Endothelial cell of umbilical vein (primary cell): ENCODE data around the gene ATG7. TPM values are rescaled to one million over a fixed set of nuclear protein-coding genes. Genes with fewer than 3 reads are reported as not detected.

Experiments used
- BruUV-seq: library from RNA; stranded (reverse); fragments of 400-500 nt; replicated peaks from 2 replicates; lab custom pipeline; 2021; lab: Mats Ljungman, UMichigan
- CTCF ChIA-PET: fragments of 300-600, 350-600 bp; sonication (Branson Sonifier 250); formaldehyde crosslinking; loops from one replicate; lab custom pipeline; 2021; ENCODE audit warnings: antibody characterized with exemption, inconsistent platforms; lab: Charles Lee
- POLR2A ChIA-PET: fragments of 300-600, 350-600 bp; sonication (Branson Sonifier 250); formaldehyde crosslinking; loops from one replicate; lab custom pipeline; 2021; ENCODE audit warnings: antibody characterized with exemption, inconsistent platforms; lab: Charles Lee
- DNase-seq: peaks from one replicate; pipeline ENCODE4 v3.0.0-alpha.2; 2011; ENCODE audit warnings: low read depth, low spot score
- FAIRE-seq: peaks from 2 replicates; lab custom pipeline; 2011; peaks lifted over from hg19 to GRCh38; lab: Jason Lieb, UNC
- H2AFZ ChIP-seq: 2 replicates; pipeline ENCODE4 v1.6.0; 2012; ENCODE audit warnings: low read depth, low read length, control low read depth, inconsistent platforms
- H3K27ac ChIP-seq: 2 replicates; pipeline ENCODE4 v1.5.1; 2011; ENCODE audit warnings: low read depth, mild to moderate bottlenecking, control low read depth, low read length, moderate library complexity; ENCODE audit not compliant: insufficient read depth
- H3K27me3 ChIP-seq, 2 experiments: 2 replicates each; pipeline versions ENCODE4 v1.6.0 to v1.6.1; 2011; ENCODE audit warnings: low read length in 2 of 2, mixed read lengths in 1 of 2; ENCODE audit not compliant: control insufficient read depth in 2 of 2, insufficient read depth in 2 of 2
- H3K36me3 ChIP-seq, 2 experiments: 2 replicates in 1 of 2; 3 replicates in 1 of 2; pipeline ENCODE4 v1.5.1; 2011; ENCODE audit warnings: low read length in 2 of 2, mild to moderate bottlenecking in 1 of 2, moderate library complexity in 1 of 2; ENCODE audit not compliant: control insufficient read depth in 2 of 2, insufficient read depth in 2 of 2; ENCODE audit errors: extremely low read depth in 1 of 2
- H3K4me1 ChIP-seq: 3 replicates; pipeline ENCODE4 v1.5.1; 2011; ENCODE audit warnings: mild to moderate bottlenecking, low read length; ENCODE audit not compliant: control insufficient read depth, insufficient read depth; ENCODE audit errors: extremely low read depth
- H3K4me2 ChIP-seq: 2 replicates; pipeline ENCODE4 v1.6.1; 2011; ENCODE audit warnings: low read length, control low read depth, mixed read lengths; ENCODE audit not compliant: insufficient read depth
- H3K4me3 ChIP-seq, 3 experiments: fragments of 200-600 bp in 1 of 3; sonication (generic), shearing (Covaris generic) in 1 of 3; replicated peaks in 1 of 3; 2 replicates each; pipeline ENCODE4 v1.5.1; 2011 to 2016; ENCODE audit warnings: control low read depth in 3 of 3, low read length in 3 of 3, mild to moderate bottlenecking in 2 of 3, inconsistent platforms in 1 of 3, low read depth in 1 of 3, moderate library complexity in 1 of 3; ENCODE audit not compliant: insufficient read depth in 1 of 3
- H3K79me2 ChIP-seq: 2 replicates; pipeline ENCODE4 v1.6.0; 2012; ENCODE audit warnings: low read length, inconsistent platforms; ENCODE audit not compliant: control insufficient read depth, insufficient read depth
- H3K9ac ChIP-seq: replicated peaks from 2 replicates; pipeline ENCODE3; 2011; ENCODE audit warnings: low read length, control low read depth; ENCODE audit not compliant: insufficient read depth; ENCODE audit errors: extremely low read depth
- H3K9me1 ChIP-seq: replicated peaks from 3 replicates; pipeline ENCODE4 v1.6.0; 2011; ENCODE audit warnings: mild to moderate bottlenecking, low read length; ENCODE audit not compliant: control insufficient read depth, insufficient read depth; ENCODE audit errors: extremely low read depth
- H3K9me3 ChIP-seq: replicated peaks from 2 replicates; pipeline ENCODE4 v1.5.1; 2012; ENCODE audit warnings: low read length, inconsistent platforms; ENCODE audit not compliant: control insufficient read depth, insufficient read depth
- H4K20me1 ChIP-seq: replicated peaks from 2 replicates; pipeline ENCODE3; 2011; ENCODE audit warnings: mild to moderate bottlenecking, low read length; ENCODE audit not compliant: control insufficient read depth, insufficient read depth; ENCODE audit errors: extremely low read depth
- CTCF ChIP-seq, 2 donors: IDR thresholded peaks; 1 replicate in 1 of 2; 2 replicates in 1 of 2; pipeline ENCODE4 v1.5.1; 2011; ENCODE audit warnings: low read length in 2 of 2, mild to moderate bottlenecking in 2 of 2, moderate library complexity in 2 of 2, control low read depth in 1 of 2, inconsistent platforms in 1 of 2, low read depth in 1 of 2; ENCODE audit not compliant: insufficient read depth in 1 of 2; ENCODE audit errors: extremely low read depth in 1 of 2
- EZH2 ChIP-seq: IDR thresholded peaks from 2 replicates; pipeline ENCODE4 v1.6.1; 2012; ENCODE audit warnings: borderline replicate concordance, low read depth, mild to moderate bottlenecking, moderate library complexity, low read length, inconsistent platforms; ENCODE audit not compliant: severe bottlenecking
- FOS ChIP-seq: IDR thresholded peaks from 2 replicates; pipeline ENCODE4 v1.6.1; 2011; ENCODE audit warnings: mild to moderate bottlenecking, low read length, moderate library complexity, borderline replicate concordance; ENCODE audit not compliant: insufficient read depth
- GATA2 ChIP-seq: IDR thresholded peaks from 2 replicates; pipeline ENCODE4 v1.7.0; 2011; ENCODE audit warnings: low read depth, mild to moderate bottlenecking, moderate library complexity, mixed read lengths, low read length; ENCODE audit not compliant: insufficient read length, insufficient read depth
- JUN ChIP-seq: IDR thresholded peaks from 2 replicates; pipeline ENCODE4 v1.6.1; 2011; ENCODE audit warnings: borderline replicate concordance, low read depth; ENCODE audit not compliant: insufficient read length, insufficient read depth
- MAX ChIP-seq: IDR thresholded peaks from 2 replicates; pipeline ENCODE4 v1.6.1; 2011; ENCODE audit not compliant: insufficient read depth, insufficient read length
- MYC ChIP-seq: IDR thresholded peaks from one replicate; pipeline ENCODE4 v1.6.1; 2011; ENCODE audit warnings: mild to moderate bottlenecking, low read depth, low read length
- POLR2A ChIP-seq: IDR thresholded peaks from 2 replicates; pipeline ENCODE4 v1.6.1; 2012; ENCODE audit warnings: low read depth, mild to moderate bottlenecking, control low read depth, low read length
- POLR2AphosphoS5 ChIP-seq: IDR thresholded peaks from 2 replicates; pipeline ENCODE4 v1.6.1; 2012; ENCODE audit warnings: low read depth, mild to moderate bottlenecking, control low read depth, low read length, moderate library complexity; ENCODE audit not compliant: insufficient read depth
- dilution Hi-C: fragments of 300-500 bp; cut with MboI; formaldehyde crosslinking; loops from one replicate; pipeline ENCODE4 v1.15.0; 2019; ENCODE audit warnings: low sequenced_read_pairs; ENCODE audit not compliant: extremely low pct_ligation_motif_present
- intact Hi-C: fragments of 100-400 bp; cut with micrococcal nuclease; formaldehyde crosslinking; loops from one replicate; pipeline ENCODE4 v1.10.0; 2022
- polyA plus RNA-seq, 4 experiments: library from polyadenylated mRNA; depleted of rRNA in 3 of 4; stranded (reverse) in 3 of 4; unstranded in 1 of 4; fragments of >200 nt; gene quantifications; 2 replicates each; pipeline versions ENCODE4 v1.2.1 to v1.2.3, GENCODE V29; 2011 to 2012; ENCODE audit warnings: missing spikeins in 1 of 4
- total RNA-seq: library from RNA; stranded (reverse); gene quantifications from 2 replicates; pipeline ENCODE4 v1.2.3, GENCODE V29; 2021

ATG7 gene
- total and polyA plus RNA-seq, 2 donors (not counting 3 experiments of a cell fraction or from before 2014, with no cell fraction given), result 30.8 to 48.3 TPM

GRCh38 chr3:11224010-11224409 is 48.2 kb upstream of the ATG7 start:
- CTCF ChIA-PET, result interaction anchor here (1.3 to 3.4 kb wide), 2 partner anchors 68 to 111 kb away, joined by 5 to 19 read pairs; partner anchors contain the start of gene HRH1
- POLR2A ChIA-PET, result no interaction called here
- intact Hi-C loops, result loop anchor here (5.0 kb wide), 1 partner anchor 162 kb away; no protein-coding TSS in a partner anchor
- Histone ChIP-seq H3K4me1 (peaks cover 44% of the 10 kb centered on the region), H3K9ac (no peak overlapping the region), H3K9me3 (no peaks in the 10 kb centered on the region), H3K27me3 (no peaks in the 10 kb centered on the region), H3K27ac (no peak overlapping the region), H3K4me2 (peak overlapping the region; percentile 80), H3K4me3 (peak overlapping the region in 1 of 3 experiments; percentile 16), H2AFZ (no peak overlapping the region), H3K9me1 (no peaks in the 10 kb centered on the region), H3K79me2 (peaks cover 86% of the 10 kb centered on the region), H3K36me3 (peaks cover 1 to 2% of the 10 kb centered on the region in 2 experiments), H4K20me1 (no peaks in the 10 kb centered on the region)
- no TSS peak for BruUV-seq
- dilution Hi-C loops, result no loop called here
- no peak for TF ChIP-seq CTCF (IDR thresholded peaks at IDR 0.05; ENCODE audit: extremely low read depth in 1 of 2, insufficient read depth in 1 of 2, low read depth in 1 of 2, low read length in 2 of 2)
- no peak for TF ChIP-seq EZH2
- no peak for TF ChIP-seq MYC
- TF ChIP-seq JUN, result no peak
- TF ChIP-seq MAX, result no peak
- no peak for TF ChIP-seq GATA2
- TF ChIP-seq POLR2A, result no peak
- no peak for TF ChIP-seq POLR2AphosphoS5
- TF ChIP-seq FOS, result no peak
- no peak for DNase-seq
- no peak for FAIRE-seq
